Activated naive CD4-positive, alpha-beta T cell treated with anti-CD3 and anti-CD28 coated beads, Interleukin-2, amount 10 ng/mL, durations not matched to agents 7 days and 5 days (primary cell): ENCODE data around the gene SPATA2L.

ENCODE experiments used
- CTCF ChIA-PET: fragments of 350-600 bp; sonication (Branson Sonifier 250); formaldehyde crosslinking; loops from one replicate; lab custom pipeline; 2021; ENCODE audit warnings: antibody characterized with exemption; lab: Charles Lee
- DNase-seq: peaks from one replicate; pipeline ENCODE4 v3.0.0-alpha.2; 2020
- H3K27ac Mint-ChIP-seq: one replicate; pipeline ENCODE4 v1.8.0; 2021; ENCODE audit warnings: mild to moderate bottlenecking, moderate library complexity, mixed read lengths
- H3K27me3 Mint-ChIP-seq: one replicate; pipeline ENCODE4 v1.8.0; 2021; ENCODE audit warnings: mild to moderate bottlenecking, mixed read lengths
- H3K36me3 Mint-ChIP-seq: one replicate; pipeline ENCODE4 v1.8.0; 2021; ENCODE audit warnings: mixed read lengths
- H3K4me1 Mint-ChIP-seq: one replicate; pipeline ENCODE4 v1.8.0; 2021; ENCODE audit warnings: mixed read lengths
- H3K4me3 Mint-ChIP-seq: one replicate; pipeline ENCODE4 v1.8.0; 2021; ENCODE audit warnings: mild to moderate bottlenecking, moderate library complexity, mixed read lengths
- H3K9me3 Mint-ChIP-seq: one replicate; pipeline ENCODE4 v1.8.0; 2021; ENCODE audit warnings: mixed read lengths

Gene SPATA2L

GRCh38 chr16:89736554-89736953 is 35.0 kb upstream of the SPATA2L start:
- no peak for DNase-seq
- CTCF ChIA-PET: interaction anchor here (1.4 to 1.8 kb wide), 3 partner anchors 31 to 127 kb away, joined by 3 to 12 read pairs (median 5); partner anchors contain the start of gene SPATA2L
- no peaks in the 10 kb centered on the region for H3K27me3 Mint-ChIP-seq
- H3K36me3 Mint-ChIP-seq: peaks cover 79% of the 10 kb centered on the region
- no peak overlapping the region for H3K4me3 Mint-ChIP-seq
- peaks cover 42% of the 10 kb centered on the region for H3K4me1 Mint-ChIP-seq
- no peaks in the 10 kb centered on the region for H3K9me3 Mint-ChIP-seq
- peak overlapping the region; percentile 89 for H3K27ac Mint-ChIP-seq

GRCh38 chr16:89733792-89734191 is 32.3 kb upstream of the SPATA2L start:
- no peak for DNase-seq
- CTCF ChIA-PET: no interaction called here
- no peaks in the 10 kb centered on the region for H3K9me3 Mint-ChIP-seq
- peaks cover 55% of the 10 kb centered on the region for H3K4me1 Mint-ChIP-seq
- H3K4me3 Mint-ChIP-seq: no peak overlapping the region
- H3K36me3 Mint-ChIP-seq: peaks cover 84% of the 10 kb centered on the region
- H3K27ac Mint-ChIP-seq: no peak overlapping the region
- H3K27me3 Mint-ChIP-seq: no peaks in the 10 kb centered on the region

GRCh38 chr16:89733322-89733721 is 31.8 kb upstream of the SPATA2L start:
- Mint-ChIP-seq H3K4me1 (peaks cover 54% of the 10 kb centered on the region), H3K9me3 (no peaks in the 10 kb centered on the region), H3K27ac (no peak overlapping the region), H3K27me3 (no peaks in the 10 kb centered on the region), H3K4me3 (no peak overlapping the region), H3K36me3 (peaks cover 81% of the 10 kb centered on the region)
- CTCF ChIA-PET: no interaction called here
- DNase-seq: no peak

GRCh38 chr16:89732918-89733242 is 31.4 kb upstream of the SPATA2L start:
- no peak for DNase-seq
- Mint-ChIP-seq H3K36me3 (peaks cover 79% of the 10 kb centered on the region), H3K4me1 (peaks cover 52% of the 10 kb centered on the region), H3K4me3 (no peak overlapping the region), H3K27me3 (no peaks in the 10 kb centered on the region), H3K9me3 (no peaks in the 10 kb centered on the region), H3K27ac (no peak overlapping the region)
- CTCF ChIA-PET: no interaction called here

- Mint-ChIP-seq H3K4me1 (peaks cover 52% of the 10 kb centered on the region), H3K9me3 (no peaks in the 10 kb centered on the region), H3K27ac (peak overlapping the region; percentile 37), H3K36me3 (peaks cover 79% of the 10 kb centered on the region), H3K27me3 (no peaks in the 10 kb centered on the region), H3K4me3 (no peak overlapping the region)
- CTCF ChIA-PET: no interaction called here
- no peak for DNase-seq
Observed at GRCh38 chr16:89732142-89732917, 30.8 kb upstream of the SPATA2L start.

GRCh38 chr16:89730610-89731234 is 29.2 kb upstream of the SPATA2L start:
- no peak for DNase-seq
- Mint-ChIP-seq H3K4me1 (peaks cover 53% of the 10 kb centered on the region), H3K4me3 (no peak overlapping the region), H3K9me3 (no peaks in the 10 kb centered on the region), H3K36me3 (peaks cover 73% of the 10 kb centered on the region), H3K27me3 (no peaks in the 10 kb centered on the region), H3K27ac (no peak overlapping the region)
- CTCF ChIA-PET: no interaction called here

DNA sequence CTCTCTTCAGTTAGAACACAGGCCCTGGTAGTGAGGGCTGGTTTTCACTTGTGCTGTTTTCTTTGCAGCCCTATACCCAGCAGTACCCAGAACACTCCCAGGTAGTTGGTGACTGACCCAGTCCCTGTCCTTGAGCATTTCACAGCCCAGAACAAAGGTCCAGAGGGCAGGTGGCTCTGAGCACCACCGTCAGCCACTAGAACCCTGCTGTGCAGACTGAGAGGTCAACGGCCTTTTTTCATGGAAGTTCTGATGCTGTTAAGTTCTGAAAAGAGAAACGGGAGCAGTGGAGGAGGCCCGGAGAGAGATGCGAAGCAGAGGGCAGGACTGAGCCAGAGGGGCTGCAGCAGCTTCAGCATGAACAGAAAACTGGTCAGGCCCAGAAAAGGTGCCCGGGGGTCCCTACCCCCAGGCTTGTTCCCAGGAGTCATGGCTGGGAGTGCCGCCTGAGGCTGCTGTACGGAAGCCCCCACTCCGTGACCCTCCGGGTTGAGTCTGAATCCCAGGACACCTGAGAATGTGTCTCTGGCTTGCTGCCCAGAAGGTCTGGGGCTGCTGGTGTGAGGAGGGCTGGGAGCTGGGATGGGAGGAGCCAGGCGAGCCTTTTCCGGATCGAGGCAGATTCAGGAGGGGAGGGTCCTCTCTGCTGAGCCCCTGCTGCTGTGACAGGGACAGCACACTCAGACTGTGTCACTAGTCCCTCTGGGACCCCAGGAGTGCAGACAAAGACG is 28.5 kb upstream of the SPATA2L start:
- H3K36me3 Mint-ChIP-seq: peaks cover 67% of the 10 kb centered on the region

DNA sequence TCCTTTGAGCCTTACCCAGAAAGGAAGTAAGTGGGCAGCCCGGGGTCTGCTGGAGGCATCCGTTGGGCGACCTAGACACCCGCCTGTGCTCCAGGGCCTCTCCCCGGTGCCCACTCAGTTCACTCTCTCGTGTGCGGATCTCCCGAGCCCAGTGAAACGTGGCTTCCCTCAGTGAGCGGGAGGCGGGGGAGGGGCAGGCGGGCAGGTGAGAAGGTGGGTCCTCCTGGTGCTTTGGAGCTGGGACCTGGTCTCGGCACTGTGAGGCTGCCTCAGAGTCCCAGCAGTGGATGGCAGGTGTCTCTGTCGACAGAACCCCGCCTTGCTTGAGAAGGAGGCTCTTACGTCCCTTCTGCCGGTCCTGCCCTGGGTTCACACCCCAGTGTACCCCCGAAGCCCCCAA is 27.8 kb upstream of the SPATA2L start:
- CTCF ChIA-PET: interaction anchor here (1.6 kb wide), 1 partner anchor 23 kb away, joined by 4 read pairs; no protein-coding TSS in a partner anchor
- H3K27ac Mint-ChIP-seq: no peak overlapping the region
- H3K9me3 Mint-ChIP-seq: no peaks in the 10 kb centered on the region
- peaks cover 63% of the 10 kb centered on the region for H3K36me3 Mint-ChIP-seq
- no peak overlapping the region for H3K4me3 Mint-ChIP-seq
- no peaks in the 10 kb centered on the region for H3K27me3 Mint-ChIP-seq
- DNase-seq: no peak
- peaks cover 46% of the 10 kb centered on the region for H3K4me1 Mint-ChIP-seq

More for the DNA sequence above, 28.5 kb upstream of the SPATA2L start:
- Mint-ChIP-seq H3K27ac (no peak overlapping the region), H3K27me3 (no peaks in the 10 kb centered on the region), H3K9me3 (no peaks in the 10 kb centered on the region), H3K4me1 (peaks cover 47% of the 10 kb centered on the region), H3K4me3 (no peak overlapping the region)
- CTCF ChIA-PET: no interaction called here
- DNase-seq: no peak

DNA sequence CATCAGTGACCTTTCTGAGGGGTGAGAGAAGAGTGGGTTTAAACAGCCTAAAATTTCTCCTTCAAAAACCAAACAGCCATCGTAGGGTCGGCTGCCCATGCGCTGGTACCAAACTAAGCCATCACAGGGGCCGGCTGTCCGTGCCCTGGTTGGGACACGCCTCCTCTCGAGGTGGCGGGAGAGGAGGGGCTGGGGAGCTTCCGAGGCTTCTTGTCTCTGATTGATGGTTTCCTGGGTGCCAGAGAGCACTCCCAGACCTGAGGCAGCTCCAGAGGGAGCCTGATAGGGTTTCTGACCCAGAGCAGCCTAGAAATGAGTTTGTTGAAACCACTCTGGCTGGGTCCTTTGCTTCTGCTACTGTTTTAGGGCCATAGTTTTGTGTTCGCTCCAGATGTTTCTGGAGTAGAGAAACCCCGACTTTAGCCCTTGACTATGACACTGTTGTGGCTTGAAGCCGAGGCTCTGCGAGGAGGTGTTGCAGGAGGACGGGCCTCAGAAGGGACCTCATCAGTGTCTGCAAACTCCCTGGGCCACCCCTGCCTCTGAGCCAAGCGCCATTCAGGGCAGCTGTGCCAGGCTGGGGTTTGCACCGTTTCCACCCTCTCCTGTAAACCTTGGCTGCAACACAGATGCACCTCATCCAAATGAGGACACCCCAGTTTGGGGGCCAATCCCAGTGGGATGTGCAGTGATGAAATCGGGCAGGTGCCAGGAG is 26.1 kb upstream of the SPATA2L start:
- CTCF ChIA-PET: interaction anchor here (1.6 kb wide), 1 partner anchor 22 kb away, joined by 4 read pairs; no protein-coding TSS in a partner anchor

DNA sequence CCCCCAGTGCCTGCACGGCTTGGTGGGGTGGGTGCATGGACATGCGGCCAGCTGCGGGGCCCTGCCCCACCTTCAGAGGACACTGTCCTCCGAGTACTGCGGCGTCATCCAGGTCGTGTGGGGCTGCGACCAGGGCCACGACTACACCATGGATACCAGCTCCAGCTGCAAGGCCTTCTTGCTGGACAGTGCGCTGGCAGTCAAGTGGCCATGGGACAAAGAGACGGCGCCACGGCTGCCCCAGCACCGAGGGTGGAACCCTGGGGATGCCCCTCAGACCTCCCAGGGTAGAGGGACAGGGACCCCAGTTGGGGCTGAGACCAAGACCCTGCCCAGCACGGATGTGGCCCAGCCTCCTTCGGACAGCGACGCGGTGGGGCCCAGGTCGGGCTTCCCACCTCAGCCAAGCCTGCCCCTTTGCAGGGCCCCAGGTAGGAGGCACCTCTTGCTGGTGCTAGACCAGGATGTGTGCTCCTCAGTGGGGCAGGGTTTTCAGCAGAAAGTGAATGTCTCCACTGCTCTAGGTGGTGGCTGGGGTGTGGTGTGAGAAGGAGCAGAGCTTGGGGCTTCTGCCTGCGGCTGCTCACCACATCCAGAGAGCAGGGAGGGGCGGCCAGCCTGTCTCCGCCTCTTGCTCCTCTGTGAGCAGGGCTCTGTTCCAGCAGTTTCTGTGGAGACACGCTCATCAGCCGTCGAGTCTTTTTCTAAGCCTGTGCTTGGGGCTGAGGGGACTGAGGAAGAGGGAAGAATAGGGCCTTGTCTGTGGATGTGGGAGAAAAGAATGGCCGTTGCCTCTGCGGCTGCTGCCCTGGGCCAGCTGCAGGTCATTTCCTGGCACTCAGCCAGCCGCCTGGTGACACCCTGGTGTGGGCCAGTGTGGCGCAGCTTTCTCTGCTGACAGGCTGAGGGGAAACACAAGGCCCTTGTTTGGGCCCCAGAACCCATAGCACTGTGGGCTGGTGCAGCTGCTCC is 22.1 kb upstream of the SPATA2L start:
- peak overlapping the region; percentile 91 for H3K4me3 Mint-ChIP-seq
- peaks cover 49% of the 10 kb centered on the region for H3K4me1 Mint-ChIP-seq
- H3K27ac Mint-ChIP-seq: peak overlapping the region; percentile 98
- no peaks in the 10 kb centered on the region for H3K9me3 Mint-ChIP-seq
- H3K27me3 Mint-ChIP-seq: peaks cover 9% of the 10 kb centered on the region
- CTCF ChIA-PET: interaction anchor here (0.6 to 3.3 kb wide), 9 partner anchors 12 to 138 kb away, joined by 3 to 14 read pairs (median 4); no protein-coding TSS in a partner anchor
- DNase-seq: peak; percentile 95
- peaks cover 33% of the 10 kb centered on the region for H3K36me3 Mint-ChIP-seq

More for the DNA sequence above, 26.1 kb upstream of the SPATA2L start:
- Mint-ChIP-seq H3K27ac (no peak overlapping the region), H3K4me3 (no peak overlapping the region), H3K4me1 (peaks cover 52% of the 10 kb centered on the region), H3K27me3 (no peaks in the 10 kb centered on the region), H3K36me3 (peaks cover 63% of the 10 kb centered on the region), H3K9me3 (no peaks in the 10 kb centered on the region)
- DNase-seq: no peak

- Mint-ChIP-seq H3K9me3 (no peaks in the 10 kb centered on the region), H3K27ac (peak overlapping the region; percentile 98), H3K4me3 (peak overlapping the region; percentile 91), H3K27me3 (peaks cover 9% of the 10 kb centered on the region), H3K36me3 (peaks cover 29% of the 10 kb centered on the region), H3K4me1 (peaks cover 51% of the 10 kb centered on the region)
- DNase-seq: peak; percentile 90
- CTCF ChIA-PET: interaction anchor here (3.1 to 3.3 kb wide), 2 partner anchors 17 to 23 kb away, joined by 12 to 14 read pairs; no protein-coding TSS in a partner anchor
Observed at GRCh38 chr16:89722392-89723278, 21.1 kb upstream of the SPATA2L start.
